HepG2 (cell line): ENCODE measurements around the gene SERPINA3. TPM values are rescaled to one million over a fixed set of nuclear protein-coding genes. Genes with fewer than 3 reads are reported as not detected.
A peak's percentile ranks its signal among the peaks of the same experiment; 100 is the strongest.

Experiments used
- ATF1 ChIP-seq: IDR thresholded peaks from 2 replicates; pipeline ENCODE4 v1.6.1; 2016; ENCODE audit warnings: mild to moderate bottlenecking, control low read depth
- CBX5 ChIP-seq: sonication (generic); formaldehyde crosslinking; IDR thresholded peaks from 2 replicates; pipeline ENCODE4 v1.4.0; 2020; ENCODE audit warnings: missing genetic modification reagents, borderline replicate concordance
- GATA4 ChIP-seq: sonication (generic); IDR thresholded peaks from 2 replicates; pipeline ENCODE4 v1.6.1; 2016; ENCODE audit warnings: antibody characterized with exemption, low read depth, borderline replicate concordance
- HNRNPUL1 ChIP-seq: fragments of 200-400 bp; formaldehyde crosslinking; IDR thresholded peaks from 2 replicates; pipeline ENCODE4 v1.6.1; 2017; ENCODE audit warnings: low read depth, mild to moderate bottlenecking, low read length, moderate library complexity
- JUND ChIP-seq: sonication (generic); formaldehyde crosslinking; IDR thresholded peaks from 2 replicates; pipeline ENCODE4 v1.8.0; 2022; ENCODE audit warnings: mild to moderate bottlenecking, missing genetic modification reagents
- KDM1A ChIP-seq: IDR thresholded peaks from 2 replicates; pipeline ENCODE4 v1.6.1; 2016; ENCODE audit warnings: missing compliant biosample characterization
- MAF1 ChIP-seq: sonication (generic); formaldehyde crosslinking; IDR thresholded peaks from 2 replicates; pipeline ENCODE4 v1.5.0; 2020; ENCODE audit warnings: missing genetic modification reagents, borderline replicate concordance
- NCOA1 ChIP-seq: sonication (generic); formaldehyde crosslinking; IDR thresholded peaks from 2 replicates; pipeline ENCODE4 v1.9.0; 2021; ENCODE audit warnings: missing genetic modification reagents
- RARG ChIP-seq: sonication (generic); formaldehyde crosslinking; IDR thresholded peaks from 2 replicates; pipeline ENCODE4 v1.4.0; 2020; ENCODE audit warnings: low read depth, mild to moderate bottlenecking, missing genetic modification reagents
- RELA ChIP-seq: sonication (generic); formaldehyde crosslinking; IDR thresholded peaks from 2 replicates; pipeline ENCODE4 v1.4.0; 2020; ENCODE audit warnings: missing genetic modification reagents
- TBP ChIP-seq: sonication (generic); formaldehyde crosslinking; IDR thresholded peaks from 2 replicates; pipeline ENCODE4 v1.5.0; 2020; ENCODE audit warnings: missing genetic modification reagents
- TOPORS ChIP-seq: sonication (generic); formaldehyde crosslinking; IDR thresholded peaks from 2 replicates; pipeline ENCODE4 v1.8.0; 2023; ENCODE audit warnings: mild to moderate bottlenecking, missing genetic modification reagents
- U2AF1 ChIP-seq: fragments of 200-400 bp; formaldehyde crosslinking; optimal IDR thresholded peaks from 2 replicates; pipeline ENCODE3; 2017; ENCODE audit warnings: mild to moderate bottlenecking, low read depth, low read length
- ZNF180 ChIP-seq: sonication (generic); formaldehyde crosslinking; IDR thresholded peaks from 2 replicates; pipeline ENCODE4 v1.4.0; 2020; ENCODE audit warnings: low read depth, missing genetic modification reagents, borderline replicate concordance
- ZNF20 ChIP-seq: sonication (generic); formaldehyde crosslinking; IDR thresholded peaks from 2 replicates; pipeline ENCODE4 v1.4.0; 2020; ENCODE audit warnings: mild to moderate bottlenecking, moderate library complexity, missing genetic modification reagents
- ZNF264 ChIP-seq: sonication (generic); formaldehyde crosslinking; IDR thresholded peaks from 2 replicates; pipeline ENCODE4 v1.4.0; 2020; ENCODE audit warnings: missing genetic modification reagents
- ZNF3 ChIP-seq: IDR thresholded peaks from 2 replicates; pipeline ENCODE4 v1.7.0; 2017; ENCODE audit warnings: inconsistent platforms
- ZNF530 ChIP-seq: sonication (generic); formaldehyde crosslinking; IDR thresholded peaks from 2 replicates; pipeline ENCODE4 v1.5.0; 2020; ENCODE audit warnings: low read depth, mild to moderate bottlenecking, missing genetic modification reagents
- ZNF550 ChIP-seq: sonication (generic); formaldehyde crosslinking; IDR thresholded peaks from 2 replicates; pipeline ENCODE4 v1.4.0; 2020; ENCODE audit warnings: mild to moderate bottlenecking, missing genetic modification reagents, borderline replicate concordance
- ZNF572 ChIP-seq: sonication (generic); formaldehyde crosslinking; IDR thresholded peaks from 2 replicates; pipeline ENCODE4 v1.5.1; 2020; ENCODE audit warnings: mild to moderate bottlenecking, missing genetic modification reagents
- polyA plus RNA-seq, 8 experiments: library from polyadenylated mRNA; depleted of rRNA in 3 of 8; stranded (reverse) in 7 of 8; unstranded in 1 of 8; fragments of >200 nt; fragmentation: Illumina TruSeq in 4 of 8; extraction: Trizol in 4 of 8; gene quantifications; 2 replicates each; pipeline versions ENCODE4 v1.2.1 to v1.2.3, GENCODE V29; 2011 to 2016; ENCODE audit warnings: low read depth in 4 of 8, missing spikeins in 1 of 8, mixed read lengths in 1 of 8; ENCODE audit not compliant: insufficient read depth in 1 of 8
- total RNA-seq, 5 experiments: library from RNA; depleted of rRNA; stranded (reverse); fragments of >200 nt; fragmentation: Illumina TruSeq; extraction: Trizol; gene quantifications; 2 replicates each; pipeline ENCODE4 v1.2.3, GENCODE V29; 2016; ENCODE audit warnings: low read depth in 1 of 5
- TF ChIP-seq, protein P1 (sequence below): sonication (generic); formaldehyde crosslinking; IDR thresholded peaks from 2 replicates; pipeline ENCODE4 v1.5.1; 2020; ENCODE audit warnings: mild to moderate bottlenecking, missing genetic modification reagents, borderline replicate concordance
- TF ChIP-seq, protein P2 (sequence below): sonication (generic); formaldehyde crosslinking; IDR thresholded peaks from 2 replicates; pipeline ENCODE4 v1.5.0; 2020; ENCODE audit warnings: missing genetic modification reagents
- TF ChIP-seq, protein P3 (sequence below): sonication (generic); formaldehyde crosslinking; IDR thresholded peaks from 2 replicates; pipeline ENCODE4 v1.5.0; 2020; ENCODE audit warnings: missing genetic modification reagents

The SERPINA3 gene
- total and polyA plus RNA-seq, 2 of the 13 experiments (the other 11 are each of a cell fraction or from before 2014, with no cell fraction given) = 825 to 2,200 TPM

DNA sequence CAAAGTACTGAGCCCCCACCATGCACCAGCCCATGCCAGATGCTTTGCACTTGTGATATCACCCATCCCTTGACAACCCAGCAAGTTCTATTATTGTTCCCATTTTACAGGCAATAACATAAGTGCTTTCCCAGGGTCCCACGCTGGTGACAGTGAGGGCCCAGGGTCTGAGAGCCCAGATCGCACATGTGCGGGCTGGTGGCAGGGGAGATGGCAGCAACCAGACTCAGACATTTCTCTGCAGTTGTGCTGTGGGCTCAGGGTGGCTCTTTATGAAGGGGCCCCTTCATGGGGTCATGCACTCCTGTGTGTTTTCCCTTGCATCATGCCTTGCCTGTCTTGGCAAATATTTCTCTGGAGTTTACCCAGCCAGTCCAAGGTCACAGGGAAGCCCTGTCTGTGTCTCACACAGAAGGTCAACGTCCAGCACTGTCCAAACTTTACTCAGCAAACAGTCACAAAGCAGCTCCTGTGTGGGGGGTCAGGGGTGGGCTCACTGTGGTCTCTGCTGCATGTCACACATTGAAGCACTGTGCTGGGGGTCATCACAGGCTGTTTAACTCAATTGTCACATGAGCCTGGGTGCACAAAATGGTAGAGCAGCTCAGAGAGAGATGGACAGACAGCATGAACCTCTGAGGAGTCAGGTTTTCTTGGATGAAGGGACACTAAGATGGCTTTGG lies 18.3 kb upstream of the SERPINA3 start (continued):
- TF ChIP-seq, protein P1, sequence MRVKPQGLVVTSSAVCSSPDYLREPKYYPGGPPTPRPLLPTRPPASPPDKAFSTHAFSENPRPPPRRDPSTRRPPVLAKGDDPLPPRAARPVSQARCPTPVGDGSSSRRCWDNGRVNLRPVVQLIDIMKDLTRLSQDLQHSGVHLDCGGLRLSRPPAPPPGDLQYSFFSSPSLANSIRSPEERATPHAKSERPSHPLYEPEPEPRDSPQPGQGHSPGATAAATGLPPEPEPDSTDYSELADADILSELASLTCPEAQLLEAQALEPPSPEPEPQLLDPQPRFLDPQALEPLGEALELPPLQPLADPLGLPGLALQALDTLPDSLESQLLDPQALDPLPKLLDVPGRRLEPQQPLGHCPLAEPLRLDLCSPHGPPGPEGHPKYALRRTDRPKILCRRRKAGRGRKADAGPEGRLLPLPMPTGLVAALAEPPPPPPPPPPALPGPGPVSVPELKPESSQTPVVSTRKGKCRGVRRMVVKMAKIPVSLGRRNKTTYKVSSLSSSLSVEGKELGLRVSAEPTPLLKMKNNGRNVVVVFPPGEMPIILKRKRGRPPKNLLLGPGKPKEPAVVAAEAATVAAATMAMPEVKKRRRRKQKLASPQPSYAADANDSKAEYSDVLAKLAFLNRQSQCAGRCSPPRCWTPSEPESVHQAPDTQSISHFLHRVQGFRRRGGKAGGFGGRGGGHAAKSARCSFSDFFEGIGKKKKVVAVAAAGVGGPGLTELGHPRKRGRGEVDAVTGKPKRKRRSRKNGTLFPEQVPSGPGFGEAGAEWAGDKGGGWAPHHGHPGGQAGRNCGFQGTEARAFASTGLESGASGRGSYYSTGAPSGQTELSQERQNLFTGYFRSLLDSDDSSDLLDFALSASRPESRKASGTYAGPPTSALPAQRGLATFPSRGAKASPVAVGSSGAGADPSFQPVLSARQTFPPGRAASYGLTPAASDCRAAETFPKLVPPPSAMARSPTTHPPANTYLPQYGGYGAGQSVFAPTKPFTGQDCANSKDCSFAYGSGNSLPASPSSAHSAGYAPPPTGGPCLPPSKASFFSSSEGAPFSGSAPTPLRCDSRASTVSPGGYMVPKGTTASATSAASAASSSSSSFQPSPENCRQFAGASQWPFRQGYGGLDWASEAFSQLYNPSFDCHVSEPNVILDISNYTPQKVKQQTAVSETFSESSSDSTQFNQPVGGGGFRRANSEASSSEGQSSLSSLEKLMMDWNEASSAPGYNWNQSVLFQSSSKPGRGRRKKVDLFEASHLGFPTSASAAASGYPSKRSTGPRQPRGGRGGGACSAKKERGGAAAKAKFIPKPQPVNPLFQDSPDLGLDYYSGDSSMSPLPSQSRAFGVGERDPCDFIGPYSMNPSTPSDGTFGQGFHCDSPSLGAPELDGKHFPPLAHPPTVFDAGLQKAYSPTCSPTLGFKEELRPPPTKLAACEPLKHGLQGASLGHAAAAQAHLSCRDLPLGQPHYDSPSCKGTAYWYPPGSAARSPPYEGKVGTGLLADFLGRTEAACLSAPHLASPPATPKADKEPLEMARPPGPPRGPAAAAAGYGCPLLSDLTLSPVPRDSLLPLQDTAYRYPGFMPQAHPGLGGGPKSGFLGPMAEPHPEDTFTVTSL (CRISPR knock-in tag) = peak; percentile 98
- TF ChIP-seq MAF1 = peak; percentile 63; the same call in 1 of the 2 replicates
- no peak for TF ChIP-seq RARG (CRISPR knock-in tag)
- TF ChIP-seq, protein P2, sequence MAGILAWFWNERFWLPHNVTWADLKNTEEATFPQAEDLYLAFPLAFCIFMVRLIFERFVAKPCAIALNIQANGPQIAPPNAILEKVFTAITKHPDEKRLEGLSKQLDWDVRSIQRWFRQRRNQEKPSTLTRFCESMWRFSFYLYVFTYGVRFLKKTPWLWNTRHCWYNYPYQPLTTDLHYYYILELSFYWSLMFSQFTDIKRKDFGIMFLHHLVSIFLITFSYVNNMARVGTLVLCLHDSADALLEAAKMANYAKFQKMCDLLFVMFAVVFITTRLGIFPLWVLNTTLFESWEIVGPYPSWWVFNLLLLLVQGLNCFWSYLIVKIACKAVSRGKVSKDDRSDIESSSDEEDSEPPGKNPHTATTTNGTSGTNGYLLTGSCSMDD (CRISPR knock-in tag) = no peak
- no peak; the same call in 1 of the 2 replicates for TF ChIP-seq RELA (CRISPR knock-in tag)
- peak; percentile 90 for TF ChIP-seq ZNF264 (CRISPR knock-in tag)
- TF ChIP-seq TBP (CRISPR knock-in tag) = no peak
- peak; percentile 96 for TF ChIP-seq JUND (CRISPR knock-in tag)
- no peak for TF ChIP-seq HNRNPUL1
- peak; percentile 96 for TF ChIP-seq GATA4
- peak; percentile 78; the same call in 1 of the 2 replicates for TF ChIP-seq ZNF572
- TF ChIP-seq KDM1A (CRISPR knock-in tag) = peak; percentile 80; the same call in 1 of the 2 replicates
- peak; percentile 62; the same call in 1 of the 2 replicates for TF ChIP-seq ZNF550 (CRISPR knock-in tag)
- TF ChIP-seq NCOA1 (CRISPR knock-in tag) = peak; percentile 100
- TF ChIP-seq U2AF1 = peak; percentile 85
- no peak for TF ChIP-seq ZNF530 (CRISPR knock-in tag)
- peak; percentile 97; the same call in 1 of the 2 replicates for TF ChIP-seq CBX5 (CRISPR knock-in tag)
- TF ChIP-seq ATF1 (CRISPR knock-in tag) = peak; percentile 88
- TF ChIP-seq, protein P3, sequence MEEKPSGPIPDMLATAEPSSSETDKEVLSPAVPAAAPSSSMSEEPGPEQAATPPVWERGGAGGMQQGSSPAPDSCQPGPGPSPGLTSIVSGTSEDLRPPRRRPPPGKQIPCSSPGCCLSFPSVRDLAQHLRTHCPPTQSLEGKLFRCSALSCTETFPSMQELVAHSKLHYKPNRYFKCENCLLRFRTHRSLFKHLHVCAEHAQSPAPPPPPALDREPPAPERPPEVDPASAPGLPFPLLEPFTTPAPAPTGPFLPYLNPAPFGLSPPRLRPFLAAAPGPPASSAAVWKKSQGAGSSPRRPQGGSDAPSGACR = peak; percentile 98
- TF ChIP-seq TOPORS = 0 out of 2 replicates have a peak, but pooled peaks have one; percentile 28
- no peak for TF ChIP-seq ZNF180 (CRISPR knock-in tag)
- no peak for TF ChIP-seq ZNF20 (CRISPR knock-in tag)
- peak; percentile 65; the same call in 1 of the 2 replicates for TF ChIP-seq ZNF3 (CRISPR knock-in tag)
